CD4-positive, alpha-beta T cell treated with Interleukin-17A for 1 hour (primary cell): ENCODE data around the gene ATE1.
"Not testable (repeated sequence)": the region's sequence is repeated elsewhere in the genome, so short reads cannot be mapped to it uniquely, and the experiment has no call there.

Source experiments
- DNase-seq: peaks from one replicate; pipeline ENCODE4 v3.0.0-alpha.2; 2020

The ATE1 gene

DNA sequence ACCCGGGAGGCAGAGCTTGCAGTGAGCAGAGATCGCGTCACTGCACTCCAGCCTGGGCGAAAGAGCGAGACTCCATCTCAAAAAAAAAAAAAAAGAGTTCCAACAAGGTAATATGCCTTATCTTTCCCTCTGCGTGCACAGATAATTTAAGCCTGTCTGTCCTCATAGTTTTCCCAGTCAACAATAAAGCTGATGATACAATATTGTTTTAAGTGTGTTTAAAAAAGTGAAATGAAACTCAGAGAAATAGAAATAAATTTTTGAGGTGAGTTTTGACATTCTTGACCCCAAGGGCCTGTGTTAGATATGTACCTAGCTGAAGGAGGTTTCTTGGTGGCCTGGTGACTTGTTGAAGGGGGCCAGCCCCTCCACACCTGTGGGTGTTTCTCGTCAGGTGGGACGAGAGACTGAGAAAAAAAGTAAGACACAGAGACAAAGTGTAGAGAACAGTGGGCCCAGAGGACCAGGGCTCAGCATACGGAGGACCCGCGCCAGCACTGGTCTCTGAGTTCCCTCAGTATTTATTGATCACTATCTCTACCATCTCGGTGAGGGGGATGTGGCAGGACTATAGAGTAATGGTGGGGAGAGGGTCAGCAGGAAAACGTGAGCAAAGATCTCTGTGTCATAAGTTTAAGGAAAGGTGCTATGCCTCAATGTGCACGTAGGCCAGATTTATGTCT, 1.9 kb upstream of the ATE1 start:
- not testable (repeated sequence) for DNase-seq

DNA sequence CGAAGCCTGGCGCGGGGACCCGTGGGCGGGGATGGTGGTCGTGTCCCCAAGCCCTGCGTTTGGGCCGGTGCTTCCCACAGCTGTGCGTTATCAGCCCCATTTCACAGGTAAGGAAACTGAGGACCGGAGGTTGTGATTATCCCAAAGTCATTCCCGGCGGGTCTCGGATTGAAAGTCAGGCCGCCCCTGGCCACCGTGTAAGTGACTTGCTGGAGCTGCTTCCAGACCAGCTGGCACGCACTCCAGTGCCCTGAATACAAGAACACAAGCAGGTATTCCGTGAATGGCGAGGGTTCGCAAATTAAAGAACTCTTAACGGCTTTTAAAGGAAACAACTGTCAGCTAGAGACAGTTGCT, 675 bp upstream of the ATE1 start:
- peak; percentile 15 for DNase-seq

DNA sequence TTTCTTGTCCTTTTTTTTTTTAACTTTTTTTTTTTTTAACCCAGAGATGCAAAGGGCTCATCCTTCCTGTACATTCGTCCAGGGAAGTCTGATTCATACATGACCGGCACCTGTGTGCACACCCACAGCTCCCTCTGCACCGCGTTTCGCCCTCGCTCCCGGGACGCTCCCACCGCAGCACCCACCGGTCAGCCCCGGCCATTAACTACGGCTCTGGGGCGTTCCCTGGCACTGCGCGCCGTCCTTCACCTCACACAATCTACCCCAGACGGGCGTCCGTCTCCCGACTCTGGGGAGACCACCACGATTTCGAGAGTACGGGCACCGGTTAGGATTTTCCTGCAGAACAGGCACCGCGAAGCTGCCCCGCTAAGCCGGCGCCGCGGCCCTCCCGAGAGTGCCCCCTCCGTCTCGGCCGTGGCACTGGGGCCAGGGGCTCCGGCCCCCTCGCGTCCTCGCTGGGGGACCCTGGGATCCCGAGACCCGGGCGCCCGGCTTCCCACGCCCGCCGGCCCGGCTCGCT, 452 bp downstream of the ATE1 start:
- DNase-seq: peak; percentile 14

DNA sequence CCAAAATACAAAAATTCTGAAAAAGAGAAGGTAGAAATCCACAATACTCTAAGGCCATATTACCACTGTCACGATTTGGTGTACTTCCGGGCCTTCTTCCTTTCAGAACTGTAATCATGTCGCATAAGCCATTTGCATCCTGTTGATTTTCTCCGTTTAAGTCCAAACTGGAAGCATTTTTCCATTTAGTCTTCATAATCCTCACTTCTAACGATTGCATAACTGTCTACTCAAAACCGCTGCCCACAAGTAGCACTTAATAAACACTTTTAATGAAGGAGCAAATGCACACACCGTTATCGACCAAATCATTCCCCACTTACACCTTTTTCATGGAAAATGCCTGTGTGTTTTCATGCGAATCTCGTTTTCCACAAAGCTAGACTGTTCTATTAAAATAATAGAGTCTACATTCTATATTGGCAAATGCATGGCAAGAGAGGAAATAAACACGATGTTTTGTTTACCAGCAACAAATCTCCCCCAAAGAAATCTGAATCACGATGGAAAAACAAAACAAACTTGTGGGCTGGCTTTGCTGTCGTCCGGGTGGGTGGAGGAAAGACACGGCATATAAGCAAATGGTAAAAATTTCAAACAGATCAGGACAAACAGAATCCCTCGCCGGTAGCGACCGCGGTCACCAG, 1.0 kb downstream of the ATE1 start:
- DNase-seq: peak; percentile 27

DNA sequence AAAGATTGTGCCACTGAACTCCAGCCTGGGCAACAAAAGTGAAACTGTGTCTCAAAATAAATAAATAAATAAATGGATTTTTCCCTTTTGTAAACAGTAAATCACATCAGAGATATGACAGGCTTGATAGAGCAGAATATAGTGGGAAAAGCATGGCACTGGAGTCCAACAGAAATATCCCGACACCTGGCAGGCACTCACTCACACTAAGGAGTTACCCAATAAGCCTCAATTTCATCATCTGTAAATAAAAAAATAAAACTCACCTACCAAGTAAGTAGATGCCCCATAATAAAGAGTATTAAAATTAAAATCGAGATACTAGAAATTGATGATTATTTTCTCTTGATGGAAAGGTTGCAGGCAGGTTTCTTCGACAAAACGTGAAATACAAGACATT, 1.7 kb downstream of the ATE1 start:
- no peak for DNase-seq

DNA sequence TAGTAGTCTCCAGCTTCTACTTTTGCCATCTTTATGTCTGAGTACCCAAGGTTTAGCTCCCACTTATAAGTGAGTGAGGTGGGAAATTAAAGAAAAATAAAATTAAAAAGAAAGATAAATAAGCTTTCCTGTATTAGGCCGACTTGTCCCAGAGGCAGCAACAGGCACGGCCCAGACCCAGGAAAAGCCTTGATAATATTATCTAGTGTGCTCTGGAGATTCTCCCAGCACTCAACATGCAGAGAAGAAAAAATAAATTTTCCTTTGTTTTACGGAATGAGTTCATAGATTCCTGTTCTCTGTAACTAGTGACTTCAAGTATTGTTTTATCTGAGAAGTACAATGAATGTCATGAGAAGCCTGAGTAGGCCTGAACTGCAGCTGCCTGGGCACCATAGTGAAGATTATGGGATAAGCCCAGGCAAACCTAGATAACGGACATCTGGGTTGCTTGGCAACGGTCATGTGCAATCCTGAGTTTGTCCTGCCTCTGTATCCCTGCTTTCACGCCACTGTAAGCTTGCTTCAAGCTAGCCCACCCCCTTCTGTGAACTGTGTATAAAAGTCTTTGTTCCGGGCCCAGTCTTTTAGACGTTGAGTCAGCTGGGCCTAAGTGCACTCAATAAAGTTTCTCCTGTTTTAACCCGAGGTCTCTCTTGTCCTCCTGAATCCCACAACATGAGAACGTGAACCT, 6.4 kb downstream of the ATE1 start:
- no peak for DNase-seq

DNA sequence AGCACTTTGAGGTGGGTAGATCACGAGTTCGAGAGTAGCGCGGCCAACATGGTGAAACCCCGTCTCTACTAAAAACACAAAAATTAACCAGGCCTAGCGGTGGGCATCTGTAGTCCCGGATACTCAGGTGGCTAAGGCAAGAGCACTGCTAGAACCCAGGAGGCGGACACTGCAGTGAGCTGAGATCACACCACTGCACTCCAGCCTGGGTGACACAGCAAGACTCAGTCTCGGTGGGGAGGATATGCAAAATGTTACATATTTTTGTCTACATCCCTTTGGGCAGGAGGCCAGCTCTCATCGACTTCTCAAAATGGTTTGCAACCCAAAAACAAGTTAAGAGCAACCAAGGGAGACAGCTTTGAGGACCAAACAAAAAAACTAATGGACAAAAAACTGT, 8.2 kb downstream of the ATE1 start:
- DNase-seq: no peak

DNA sequence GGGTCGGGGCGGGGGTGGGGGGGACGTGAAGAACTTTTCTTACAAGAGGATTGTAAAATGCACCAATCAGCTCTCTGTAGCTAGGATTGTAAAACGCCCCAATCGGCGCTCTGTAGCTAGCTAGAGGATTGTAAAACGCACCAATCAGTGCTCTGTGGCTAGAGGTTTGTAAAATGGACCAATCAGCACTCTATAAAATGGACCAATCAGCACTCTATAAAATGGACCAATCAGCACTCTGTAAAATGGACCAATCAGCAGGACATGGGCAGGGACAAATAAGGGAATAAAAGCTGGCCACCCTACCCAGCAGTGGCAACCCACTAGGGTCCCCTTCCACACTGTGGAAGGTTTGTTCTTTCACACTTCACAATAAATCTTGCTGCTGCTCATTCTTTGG, 9.0 kb downstream of the ATE1 start:
- DNase-seq: peak; percentile 9

DNA sequence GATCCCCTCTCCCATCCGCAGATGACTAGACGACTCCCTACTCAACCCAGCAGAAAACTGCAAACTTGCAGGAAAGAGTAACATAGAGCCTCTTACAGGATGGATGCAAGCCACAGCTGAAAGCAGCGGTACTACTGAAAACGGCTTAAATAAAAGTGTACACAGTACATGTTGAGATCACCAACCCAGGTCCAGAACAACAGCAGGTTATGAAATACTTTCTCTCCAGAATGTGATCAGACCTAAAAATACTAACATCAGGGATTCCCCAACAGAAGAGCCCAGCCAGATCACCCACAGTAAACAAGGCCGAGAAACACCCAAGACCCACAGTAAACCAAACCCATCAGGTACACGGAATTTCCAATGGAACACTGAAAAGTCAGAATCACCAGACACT, 13.2 kb downstream of the ATE1 start:
- no peak for DNase-seq

DNA sequence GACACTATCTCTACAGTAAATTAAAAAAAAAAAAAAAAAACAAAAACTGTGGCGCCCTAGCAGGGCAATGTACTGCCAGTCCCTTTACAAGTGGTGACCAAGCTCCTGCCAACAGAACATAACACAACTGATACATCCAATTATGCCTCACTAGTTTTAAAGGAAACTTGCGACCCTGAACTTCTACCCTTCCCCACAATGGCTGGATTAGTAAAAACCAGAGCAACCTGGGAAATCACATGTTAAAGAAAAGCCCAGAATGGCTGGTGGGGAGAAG, 16.5 kb downstream of the ATE1 start:
- DNase-seq: no peak

DNA sequence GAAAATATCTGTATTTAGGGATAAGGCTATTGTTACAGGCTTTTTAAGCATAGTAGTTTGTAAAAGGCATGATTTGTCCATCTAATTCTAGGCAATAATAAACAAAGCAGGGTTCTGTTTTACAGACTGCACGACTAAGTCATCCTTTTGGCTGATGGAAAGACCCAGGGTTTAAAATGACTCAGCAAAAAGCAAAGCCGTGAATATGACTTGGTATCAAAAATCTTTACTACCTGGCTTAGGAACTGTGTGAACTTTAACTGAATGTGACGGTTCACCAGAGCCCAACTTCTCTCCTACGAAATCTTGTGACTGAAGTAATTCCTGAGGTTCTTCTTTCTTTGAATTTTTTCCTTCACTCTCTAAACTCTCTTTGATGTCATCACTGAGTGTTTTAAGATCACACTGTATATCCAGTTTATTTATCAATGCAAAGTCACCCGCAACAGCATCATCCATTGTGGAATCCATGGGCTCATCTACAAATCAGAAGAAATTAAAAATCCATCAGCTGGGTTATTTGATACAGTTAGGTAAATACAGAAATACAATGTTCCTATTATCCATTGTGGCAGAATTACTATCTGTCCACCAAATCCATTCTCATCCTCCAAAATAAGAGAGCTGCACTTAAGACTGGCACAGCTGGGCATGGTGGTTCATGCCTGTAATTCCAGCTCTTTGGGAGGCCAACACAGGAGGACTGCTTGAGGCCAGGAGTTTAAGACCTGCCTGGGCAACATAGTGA, 17.0 kb downstream of the ATE1 start:
- DNase-seq: no peak

DNA sequence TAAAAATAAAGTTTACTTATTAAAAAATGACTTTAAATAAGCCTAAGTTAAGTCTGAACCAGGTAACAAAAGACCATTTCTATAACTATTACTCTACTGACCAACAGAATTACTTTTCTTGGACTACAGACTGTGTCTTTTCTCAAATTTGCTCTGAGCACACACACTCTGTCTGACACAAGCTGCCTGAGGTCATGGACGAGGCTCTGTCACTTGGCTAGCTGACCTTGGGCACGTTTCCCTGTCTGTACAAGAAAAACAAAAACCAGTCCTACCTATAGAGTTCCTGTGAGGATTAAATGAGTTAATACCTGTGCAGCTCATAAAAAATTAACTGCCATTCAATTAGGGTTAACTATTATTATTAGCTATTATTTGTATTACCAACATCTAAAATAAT, 22.9 kb downstream of the ATE1 start:
- no peak for DNase-seq

DNA sequence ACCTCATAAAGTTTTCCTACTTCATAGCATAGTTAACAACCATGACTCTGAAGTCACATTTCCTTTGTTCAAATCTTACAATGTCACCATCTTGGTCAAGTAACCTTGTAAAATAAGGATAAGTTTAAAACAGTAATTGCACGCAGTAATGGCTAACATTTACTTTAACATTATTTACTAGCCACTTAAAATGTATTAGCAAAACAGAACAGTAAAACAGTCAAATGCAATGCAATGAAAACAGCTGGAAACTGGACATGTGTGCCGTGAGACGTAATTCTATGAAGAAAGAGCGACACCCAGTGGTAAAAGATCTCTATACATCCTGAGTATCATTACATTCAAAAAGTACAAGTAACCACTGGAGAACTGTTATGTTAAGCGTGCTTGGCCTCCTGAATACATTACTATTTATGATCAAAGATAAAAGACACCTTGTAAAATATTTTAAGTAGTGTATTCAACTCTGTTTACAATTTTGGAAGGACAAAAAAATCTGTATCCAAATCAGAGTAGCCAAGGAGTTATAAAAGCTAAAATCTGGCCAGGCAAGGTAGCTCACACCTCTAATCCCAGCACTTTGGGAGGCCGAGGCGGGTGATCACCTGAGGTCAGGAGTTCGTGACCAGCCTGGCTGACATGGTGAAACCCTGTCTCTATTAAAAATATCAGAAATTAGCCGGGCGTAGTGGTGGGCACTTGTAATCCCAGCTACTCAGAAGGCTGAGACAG, 27.2 kb downstream of the ATE1 start:
- DNase-seq: peak; percentile 53

DNA sequence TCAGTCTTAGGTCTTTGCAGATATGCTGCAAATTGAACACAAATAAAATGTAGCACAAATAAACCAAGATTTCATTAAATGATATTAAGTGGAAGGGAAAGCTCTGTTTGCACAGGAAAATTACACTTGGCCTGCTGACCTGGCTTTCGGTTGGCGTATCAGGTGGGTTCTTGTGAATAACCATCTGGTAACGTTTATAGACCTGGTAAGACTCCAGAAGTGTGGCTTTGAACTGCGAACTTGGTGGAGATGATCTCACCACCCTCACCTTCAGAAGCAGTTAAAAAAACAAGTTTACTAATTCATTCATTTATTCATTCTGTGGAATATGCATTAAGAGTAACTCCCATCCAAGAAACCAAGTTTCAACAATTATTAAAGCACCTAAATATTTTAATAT, 28.1 kb downstream of the ATE1 start:
- DNase-seq: no peak

DNA sequence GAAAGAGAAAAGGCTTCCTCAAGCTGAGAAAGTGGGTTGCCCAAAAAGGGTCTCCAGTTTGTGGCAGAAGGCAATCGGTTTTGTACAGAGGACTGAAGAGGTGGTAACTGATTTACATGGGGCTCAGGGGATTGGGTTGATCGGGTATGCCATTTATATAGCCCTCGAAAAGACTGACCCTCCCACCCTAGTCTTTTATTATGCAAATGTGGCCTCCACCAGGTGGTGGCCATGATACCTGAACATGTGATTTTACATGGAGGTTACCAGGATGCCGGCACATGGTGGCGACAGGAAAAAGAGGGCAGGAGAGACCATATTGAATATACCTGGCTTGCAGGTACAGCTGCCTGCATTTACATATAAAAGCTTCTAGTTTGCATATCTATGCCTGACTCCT, 36.7 kb downstream of the ATE1 start:
- no peak for DNase-seq

DNA sequence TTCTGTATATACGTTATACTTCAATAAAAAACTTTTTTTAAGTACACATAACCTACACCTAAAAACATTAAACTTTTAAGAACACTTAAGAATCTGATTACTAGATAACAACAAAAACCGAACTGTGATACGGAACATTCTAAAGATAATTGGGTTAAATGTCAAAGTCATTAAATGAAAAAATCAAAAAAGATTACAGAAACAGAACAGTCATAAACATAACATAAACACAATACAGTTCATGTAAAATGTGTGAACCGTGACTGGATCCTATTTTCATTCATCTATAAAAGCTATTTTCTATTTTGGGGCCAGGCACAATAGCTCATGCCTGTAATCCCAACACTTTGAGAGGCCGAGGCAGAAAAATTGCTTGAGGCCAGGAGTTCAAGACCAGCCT, 38.6 kb downstream of the ATE1 start:
- no peak for DNase-seq

DNA sequence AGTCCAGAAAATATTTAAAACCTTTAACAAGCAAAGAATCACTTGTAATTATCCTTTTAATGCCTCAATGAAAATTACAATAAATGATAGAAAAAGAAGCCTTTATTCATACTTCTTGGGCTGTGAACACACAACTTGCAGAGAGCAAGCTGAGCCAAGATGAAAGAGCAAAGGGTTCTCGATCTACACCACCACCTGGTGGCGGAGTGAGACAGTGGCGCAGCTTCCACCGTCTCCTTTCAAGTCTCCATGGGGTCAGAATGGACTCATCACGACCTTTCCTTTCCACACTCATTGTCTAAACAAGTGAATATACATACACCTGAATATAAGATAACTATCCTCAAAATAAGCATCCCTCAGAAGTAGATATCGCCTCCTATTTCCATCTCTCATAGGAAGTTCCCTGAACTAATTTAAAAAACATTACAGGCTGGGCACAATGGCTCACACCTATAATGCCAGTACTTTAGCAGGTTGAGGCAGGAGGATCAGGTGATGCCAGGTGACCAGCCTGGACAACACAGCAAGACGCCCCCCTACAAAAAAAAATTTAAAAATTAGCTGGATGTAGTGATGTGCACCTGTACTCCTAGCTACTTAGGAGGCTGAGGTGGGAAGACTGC, 40.7 kb downstream of the ATE1 start:
- DNase-seq: peak; percentile 40

DNA sequence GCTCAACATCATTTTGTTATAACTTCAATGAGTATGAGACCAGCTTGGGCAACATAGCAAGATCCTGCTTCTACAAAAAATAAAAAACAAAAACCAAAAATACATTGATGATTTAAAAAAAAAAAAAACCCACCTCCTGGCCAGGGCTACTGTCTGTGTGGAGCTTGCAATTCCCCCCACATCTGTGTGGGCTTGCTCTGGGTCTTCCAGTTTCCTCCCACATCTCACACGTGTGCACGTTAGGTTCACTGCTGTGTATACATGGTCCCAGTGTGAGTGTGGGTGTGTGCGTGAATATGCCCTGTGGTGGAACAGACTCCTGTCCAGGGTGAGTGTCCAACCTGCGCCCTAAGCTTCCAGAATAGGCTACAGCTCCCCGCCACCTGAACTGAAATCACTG, 41.6 kb downstream of the ATE1 start:
- no peak for DNase-seq

DNA sequence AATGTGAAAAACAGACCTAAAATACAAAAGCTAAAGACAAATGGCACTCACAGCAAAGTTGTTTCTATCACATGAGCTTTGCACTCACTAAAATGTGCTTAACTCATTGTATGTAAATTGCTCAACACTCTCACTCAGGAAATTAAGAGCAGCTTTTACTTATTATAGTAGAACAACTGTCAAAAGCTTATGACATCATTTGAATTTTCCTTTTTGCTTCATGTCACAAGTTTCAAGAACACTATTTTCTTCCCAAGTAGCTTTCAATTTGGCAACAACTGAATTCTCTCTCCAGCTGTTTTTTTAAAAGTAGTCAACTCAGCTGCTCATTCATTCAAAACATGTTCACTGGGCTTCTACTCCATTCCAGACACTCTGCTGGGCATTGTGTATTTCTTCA, 46.9 kb downstream of the ATE1 start:
- DNase-seq: no peak

DNA sequence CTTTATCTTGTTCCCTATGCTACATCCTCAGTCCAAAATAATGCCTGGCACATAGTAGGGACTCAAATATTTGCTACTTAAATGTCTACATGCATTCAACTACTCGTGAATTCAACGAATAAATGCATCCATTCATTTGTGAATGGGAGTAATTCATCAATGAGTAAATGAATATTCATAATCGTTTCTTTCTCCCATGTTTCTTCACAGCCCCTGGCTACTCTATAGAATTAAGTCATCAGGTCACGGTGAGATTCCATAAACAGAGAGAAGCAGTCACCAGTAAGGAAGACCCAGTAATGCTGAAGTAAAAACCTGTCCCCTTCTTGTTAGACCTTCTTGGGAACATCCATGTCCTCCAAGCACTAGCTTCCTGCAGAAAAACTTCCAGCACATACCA, 48.4 kb downstream of the ATE1 start:
- DNase-seq: no peak

DNA sequence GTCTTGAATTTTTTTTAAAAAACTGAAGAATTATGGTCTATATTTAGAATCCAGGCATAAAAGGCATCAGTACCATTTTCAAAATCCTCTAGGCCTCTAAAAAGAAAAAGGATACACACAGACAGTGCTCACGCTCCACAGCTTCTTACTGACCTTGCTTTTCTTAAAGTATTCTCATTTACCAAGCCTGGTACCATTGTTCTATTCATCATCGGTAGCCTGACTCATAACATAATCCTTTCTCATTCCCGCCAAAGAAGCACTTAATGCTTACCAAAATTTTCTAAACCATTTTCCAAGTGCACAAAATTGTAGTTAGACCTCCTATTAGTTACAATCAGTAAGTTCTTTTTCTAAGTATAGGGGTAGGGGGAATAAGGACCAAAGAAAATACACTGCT, 54.6 kb downstream of the ATE1 start:
- DNase-seq: no peak

DNA sequence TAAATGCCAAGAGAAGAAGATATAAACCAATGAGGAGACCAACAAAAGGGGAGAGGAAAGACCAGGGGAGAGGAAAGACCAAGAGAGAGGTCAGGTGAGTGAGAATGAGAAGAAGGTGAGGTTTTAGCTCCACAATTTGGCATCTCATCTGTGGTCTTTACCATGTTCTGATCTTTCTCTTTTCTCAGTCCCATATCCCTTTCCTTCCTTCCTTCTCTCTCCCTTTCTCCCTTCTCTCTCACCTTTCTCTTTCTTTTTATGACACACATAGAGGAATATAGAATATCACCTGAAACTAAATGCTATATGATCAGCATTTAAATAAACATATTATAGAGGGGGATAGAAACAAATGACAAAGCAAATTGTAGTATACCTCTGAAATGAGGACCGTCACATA, 57.4 kb downstream of the ATE1 start:
- DNase-seq: no peak

DNA sequence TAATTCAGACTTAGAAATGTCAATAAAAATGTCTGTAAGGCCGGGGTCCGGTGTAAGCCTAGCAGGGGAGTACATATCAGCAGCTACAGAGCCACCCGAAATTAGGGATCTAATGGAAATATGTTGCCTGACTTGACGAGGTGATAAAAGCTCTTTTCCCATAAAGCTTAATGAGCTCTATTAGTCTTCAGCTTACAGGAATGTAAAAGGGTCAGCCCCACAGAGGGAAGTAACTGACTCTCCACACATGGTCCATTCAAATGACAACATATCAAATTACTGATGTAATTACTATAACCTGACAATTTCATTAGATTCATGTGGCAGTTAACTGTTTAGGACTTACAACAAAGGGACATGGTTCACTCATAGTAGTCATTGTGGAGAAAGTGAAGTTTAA, 62.3 kb downstream of the ATE1 start:
- no peak for DNase-seq
